ENCODE data around the gene ADAD2.

ADAD2 gene

DNA sequence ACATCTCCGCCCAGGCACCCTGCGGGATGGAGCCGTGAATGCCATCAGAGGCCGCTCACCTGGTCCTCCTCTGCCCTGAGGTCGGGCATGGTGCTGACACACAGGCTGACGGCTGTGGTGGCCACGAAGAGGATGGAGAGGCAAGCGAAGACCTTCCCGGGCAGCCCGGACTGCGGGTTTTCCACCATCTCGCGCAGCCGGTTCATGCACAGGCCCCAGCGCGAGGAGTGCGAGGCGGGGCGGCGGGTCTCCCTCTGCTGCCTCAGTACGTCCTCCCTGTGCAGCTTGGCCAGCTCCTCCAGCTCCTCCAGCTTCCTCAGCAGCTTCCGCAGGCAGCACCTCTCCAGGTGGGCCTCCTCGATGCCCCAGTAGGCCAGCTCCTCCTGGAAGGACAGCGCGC, 45.7 kb downstream of the ADAD2 start:
- no peak for DNase-seq (ENCODE audit: low read depth, low spot score)
- Histone ChIP-seq H3K27ac (ENCODE audit: low read length) (no peak overlapping the region), H3K9me3 (ENCODE audit: control insufficient read depth, insufficient read depth, low read length) (no peaks in the 10 kb centered on the region), H3K4me1 (ENCODE audit: control insufficient read depth, insufficient read depth, low read length) (0 out of 2 replicates have a peak, but pooled peaks cover 1% of the 10 kb centered on the region), H3K27me3 (ENCODE audit: control insufficient read depth, insufficient read depth, low read length) (no peaks in the 10 kb centered on the region; the same call in 1 of the 2 replicates), H3K4me3 (ENCODE audit: low read length) (no peak overlapping the region), H3K36me3 (ENCODE audit: control insufficient read depth, insufficient read depth, low read length) (no peaks in the 10 kb centered on the region)
- WGBS (ENCODE audit: insufficient coverage, insufficient read length) = no CpG with 5 or more reads among the region's 25 CpGs

DNA sequence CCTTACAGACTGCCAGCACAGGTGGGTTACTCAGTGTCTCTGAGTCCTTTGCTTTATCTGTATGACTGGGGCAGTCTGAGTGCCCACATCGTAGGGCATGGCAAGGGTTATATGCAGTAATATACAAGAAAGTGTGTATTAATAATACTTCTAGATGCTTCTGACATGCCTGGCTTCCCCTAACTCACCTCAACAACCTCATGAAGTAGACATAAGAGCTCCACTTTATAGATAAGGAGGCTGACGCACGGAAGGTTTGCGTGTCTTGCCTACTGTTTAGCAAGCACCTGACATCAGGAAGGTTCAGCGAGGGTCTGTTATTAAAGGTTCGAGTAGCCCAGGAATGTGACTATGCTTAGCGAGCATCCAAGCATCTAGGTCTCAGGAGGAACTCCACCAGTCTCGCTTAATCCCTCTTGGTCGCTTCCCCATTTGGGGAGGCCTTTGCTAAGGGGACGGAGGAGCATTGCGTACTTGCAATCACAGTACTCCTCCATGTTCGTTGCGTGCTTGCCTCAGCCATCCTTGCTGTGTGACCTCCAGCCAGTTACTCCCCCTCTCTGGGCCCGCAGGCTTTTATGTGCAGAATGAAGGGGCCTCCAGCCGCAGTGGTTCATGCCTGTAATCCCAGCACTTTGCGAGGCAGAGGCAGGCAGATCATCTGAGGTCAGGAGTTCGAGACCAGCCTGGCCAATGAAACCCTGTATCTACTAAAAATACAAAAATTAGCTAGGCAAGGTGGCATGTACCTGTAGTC, 47.2 kb downstream of the ADAD2 start:
- no peak for DNase-seq (ENCODE audit: low read depth, low spot score)
- no CpG with 5 or more reads among the region's 17 CpGs for WGBS (ENCODE audit: insufficient coverage, insufficient read length)
- H3K27me3 ChIP-seq (ENCODE audit: control insufficient read depth, insufficient read depth, low read length) = no peaks in the 10 kb centered on the region; the same call in 1 of the 2 replicates
- H3K9me3 ChIP-seq (ENCODE audit: control insufficient read depth, insufficient read depth, low read length) = no peaks in the 10 kb centered on the region
- H3K4me1 ChIP-seq (ENCODE audit: control insufficient read depth, insufficient read depth, low read length) = 0 out of 2 replicates have a peak, but pooled peaks cover 1% of the 10 kb centered on the region
- no peaks in the 10 kb centered on the region for H3K36me3 ChIP-seq (ENCODE audit: control insufficient read depth, insufficient read depth, low read length)
- no peak overlapping the region for H3K4me3 ChIP-seq (ENCODE audit: low read length)
- H3K27ac ChIP-seq (ENCODE audit: low read length) = no peak overlapping the region

DNA sequence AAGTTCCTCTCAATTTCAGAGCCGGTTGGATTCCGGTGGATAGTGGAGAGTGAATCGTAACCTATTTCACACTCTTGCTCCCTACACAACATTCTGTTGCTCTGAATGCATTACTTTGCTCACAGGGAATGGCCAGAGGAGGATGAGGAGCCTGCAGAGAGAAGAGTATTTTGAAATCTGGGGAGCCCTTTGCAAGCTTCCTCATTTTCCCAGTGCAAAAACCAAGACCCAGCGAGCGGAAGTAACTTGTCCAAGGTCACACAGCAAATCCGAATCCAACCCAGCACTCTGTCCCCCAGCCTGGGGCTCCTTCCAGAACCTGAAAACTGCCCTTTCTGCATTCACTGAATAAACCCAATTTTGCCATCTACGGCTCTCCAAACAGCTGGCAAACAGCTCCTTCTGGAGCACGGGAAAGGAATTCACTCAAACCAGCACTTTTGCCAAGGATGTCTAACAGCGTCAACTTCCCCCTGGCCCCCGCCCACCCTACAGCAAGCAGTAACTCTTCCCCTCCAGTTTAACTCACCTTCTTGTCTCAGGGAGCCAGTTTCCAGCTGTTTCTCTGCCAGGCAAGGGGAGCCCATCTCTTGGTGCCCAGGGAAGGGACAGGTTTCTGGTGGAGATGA, 48.3 kb downstream of the ADAD2 start:
- Histone ChIP-seq H3K9me3 (ENCODE audit: control insufficient read depth, insufficient read depth, low read length) (no peaks in the 10 kb centered on the region), H3K27me3 (ENCODE audit: control insufficient read depth, insufficient read depth, low read length) (no peaks in the 10 kb centered on the region; the same call in 1 of the 2 replicates), H3K36me3 (ENCODE audit: control insufficient read depth, insufficient read depth, low read length) (no peaks in the 10 kb centered on the region), H3K27ac (ENCODE audit: low read length) (no peak overlapping the region), H3K4me1 (ENCODE audit: control insufficient read depth, insufficient read depth, low read length) (0 out of 2 replicates have a peak, but pooled peaks cover 1% of the 10 kb centered on the region), H3K4me3 (ENCODE audit: low read length) (no peak overlapping the region)
- DNase-seq (ENCODE audit: low read depth, low spot score) = no peak
- no CpG with 5 or more reads among the region's 10 CpGs for WGBS (ENCODE audit: insufficient coverage, insufficient read length)

DNA sequence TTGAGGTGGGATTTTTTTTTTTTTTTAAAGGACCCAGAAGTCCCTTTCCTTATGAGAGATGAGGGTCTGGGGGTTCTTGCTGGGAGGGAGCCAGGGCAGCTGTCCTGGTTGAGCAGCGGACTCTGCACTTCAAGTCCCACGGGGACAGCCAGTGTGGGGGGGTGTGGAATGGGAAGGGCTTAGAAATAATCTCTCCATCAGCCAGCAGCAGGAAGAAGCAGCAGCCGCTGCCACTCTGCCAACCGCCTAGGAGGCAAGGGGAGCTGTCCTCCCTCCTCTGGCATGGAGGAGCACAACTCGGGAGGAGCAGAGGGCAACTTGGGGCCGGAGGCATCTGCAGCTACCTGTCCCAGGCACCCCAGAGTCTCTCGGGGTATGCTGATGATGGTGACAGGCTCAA, 49.0 kb downstream of the ADAD2 start, which contains the start of gene KCNG4:
Gene KCNG4 (minus strand): TSS at position 104 of the 400 bp plus-strand sequence. CDS start 2,527 bp downstream, outside the sequence.
- no peak for DNase-seq (ENCODE audit: low read depth, low spot score)
- Histone ChIP-seq H3K4me1 (ENCODE audit: control insufficient read depth, insufficient read depth, low read length) (0 out of 2 replicates have a peak, but pooled peaks cover 1% of the 10 kb centered on the region), H3K36me3 (ENCODE audit: control insufficient read depth, insufficient read depth, low read length) (no peaks in the 10 kb centered on the region), H3K4me3 (ENCODE audit: low read length) (no peak within 1 kb of the TSS), H3K27ac (ENCODE audit: low read length) (no peak within 1 kb of the TSS), H3K27me3 (ENCODE audit: control insufficient read depth, insufficient read depth, low read length) (no peaks in the 10 kb centered on the region; the same call in 1 of the 2 replicates), H3K9me3 (ENCODE audit: control insufficient read depth, insufficient read depth, low read length) (no peaks in the 10 kb centered on the region)
- WGBS (ENCODE audit: insufficient coverage, insufficient read length) = no CpG with 5 or more reads among the region's 7 CpGs

DNA sequence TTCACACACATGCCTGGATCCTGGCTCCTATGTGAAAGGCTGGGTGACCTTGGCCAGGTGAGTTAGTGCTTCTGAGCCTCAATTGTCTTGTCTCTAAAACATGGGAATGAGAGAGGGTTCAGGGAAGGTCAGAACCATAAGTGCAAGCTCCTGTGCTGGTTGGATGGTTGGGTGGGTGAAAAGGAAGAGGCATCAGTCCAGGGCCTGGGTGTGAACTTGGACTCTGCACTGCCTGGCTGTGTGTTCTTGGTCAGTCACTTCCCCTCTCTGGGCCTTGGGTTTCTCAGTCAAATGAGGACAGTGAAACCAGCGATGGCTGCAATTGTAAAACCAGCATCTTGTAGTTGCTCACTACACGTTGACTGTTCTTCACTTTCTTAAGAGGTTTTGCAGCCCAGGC, 49.5 kb downstream of the ADAD2 start:
- WGBS (ENCODE audit: insufficient coverage, insufficient read length) = no CpG with 5 or more reads among the region's 2 CpGs

DNA sequence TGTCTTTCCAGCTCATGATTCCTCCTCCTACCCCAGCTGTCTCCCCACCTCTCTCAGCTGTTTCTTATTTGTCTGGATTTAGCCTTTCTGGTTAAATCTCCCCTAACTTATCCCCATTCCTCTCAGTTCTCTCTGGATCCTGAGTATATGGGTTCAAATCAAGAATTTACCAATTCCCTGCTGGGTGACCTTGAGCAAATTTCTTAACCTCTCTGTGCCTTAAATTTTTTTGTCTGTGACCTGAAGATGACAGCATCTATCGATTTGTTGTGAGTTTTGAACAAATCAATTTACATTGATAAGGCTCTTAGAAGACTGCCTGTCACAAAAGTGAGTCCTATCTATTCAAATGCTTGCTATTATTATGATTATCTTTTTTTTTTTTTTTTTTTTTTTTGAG, 50.8 kb downstream of the ADAD2 start:
- Histone ChIP-seq H3K36me3 (ENCODE audit: control insufficient read depth, insufficient read depth, low read length) (no peaks in the 10 kb centered on the region), H3K27me3 (ENCODE audit: control insufficient read depth, insufficient read depth, low read length) (no peaks in the 10 kb centered on the region), H3K4me3 (ENCODE audit: low read length) (no peak overlapping the region), H3K9me3 (ENCODE audit: control insufficient read depth, insufficient read depth, low read length) (no peaks in the 10 kb centered on the region), H3K27ac (ENCODE audit: low read length) (no peak overlapping the region), H3K4me1 (ENCODE audit: control insufficient read depth, insufficient read depth, low read length) (0 out of 2 replicates have a peak, but pooled peaks cover 1% of the 10 kb centered on the region)
- WGBS (ENCODE audit: insufficient coverage, insufficient read length) = no CpG with 5 or more reads among the region's 1 CpG
- DNase-seq (ENCODE audit: low read depth, low spot score) = no peak

More for the DNA sequence above, 49.5 kb downstream of the ADAD2 start:
- H3K27ac ChIP-seq (ENCODE audit: low read length) = no peak overlapping the region
- no peaks in the 10 kb centered on the region for H3K9me3 ChIP-seq (ENCODE audit: control insufficient read depth, insufficient read depth, low read length)
- no peaks in the 10 kb centered on the region for H3K36me3 ChIP-seq (ENCODE audit: control insufficient read depth, insufficient read depth, low read length)
- H3K4me1 ChIP-seq (ENCODE audit: control insufficient read depth, insufficient read depth, low read length) = 0 out of 2 replicates have a peak, but pooled peaks cover 1% of the 10 kb centered on the region
- DNase-seq (ENCODE audit: low read depth, low spot score) = no peak
- no peaks in the 10 kb centered on the region; the same call in 1 of the 2 replicates for H3K27me3 ChIP-seq (ENCODE audit: control insufficient read depth, insufficient read depth, low read length)
- no peak overlapping the region for H3K4me3 ChIP-seq (ENCODE audit: low read length)

DNA sequence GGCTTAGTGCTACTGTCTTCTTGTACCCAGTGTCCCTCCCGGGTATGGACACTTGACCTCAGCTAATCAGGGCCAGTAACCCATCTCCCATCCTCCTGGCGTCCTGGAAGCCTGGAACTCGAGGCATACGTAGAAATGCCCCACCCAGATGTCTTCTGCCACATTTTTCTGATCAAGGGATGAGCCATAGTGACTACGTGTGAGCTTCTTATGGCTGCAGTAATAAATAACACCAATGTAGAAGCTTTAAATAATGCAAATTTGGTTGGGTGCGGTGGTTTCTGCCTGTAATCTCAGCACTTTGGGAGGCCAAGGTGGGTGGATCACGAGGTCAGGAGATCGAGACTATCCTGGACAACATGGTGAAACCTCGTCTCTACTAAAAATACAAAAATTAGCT, 51.9 kb downstream of the ADAD2 start:
- H3K36me3 ChIP-seq (ENCODE audit: control insufficient read depth, insufficient read depth, low read length) = no peaks in the 10 kb centered on the region
- WGBS (ENCODE audit: insufficient coverage, insufficient read length) = no CpG with 5 or more reads among the region's 9 CpGs
- no peak overlapping the region for H3K4me3 ChIP-seq (ENCODE audit: low read length)
- no peaks in the 10 kb centered on the region for H3K9me3 ChIP-seq (ENCODE audit: control insufficient read depth, insufficient read depth, low read length)
- no peak overlapping the region for H3K27ac ChIP-seq (ENCODE audit: low read length)
- 0 out of 2 replicates have a peak, but pooled peaks cover 1% of the 10 kb centered on the region for H3K4me1 ChIP-seq (ENCODE audit: control insufficient read depth, insufficient read depth, low read length)
- H3K27me3 ChIP-seq (ENCODE audit: control insufficient read depth, insufficient read depth, low read length) = no peaks in the 10 kb centered on the region
- no peak for DNase-seq (ENCODE audit: low read depth, low spot score)

DNA sequence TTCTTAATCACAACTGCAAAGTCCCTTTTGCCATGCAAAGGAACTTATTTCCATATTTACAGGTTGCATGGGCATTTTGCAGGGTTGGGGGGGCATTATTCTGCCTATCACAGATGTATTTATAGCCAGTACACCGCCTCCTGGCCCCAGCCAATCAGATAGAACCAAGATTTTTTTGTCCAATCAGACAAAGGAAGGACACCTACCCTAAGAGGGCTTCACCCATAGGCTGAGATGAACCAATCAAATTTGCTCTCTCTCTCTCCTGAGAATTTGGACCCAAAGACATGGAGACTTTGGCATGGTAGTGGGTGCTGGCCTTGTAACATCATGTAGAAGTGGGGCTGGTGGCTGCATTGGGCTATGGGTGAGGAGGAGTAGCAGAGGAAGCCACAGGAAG, 52.8 kb downstream of the ADAD2 start:
- Histone ChIP-seq H3K9me3 (ENCODE audit: control insufficient read depth, insufficient read depth, low read length) (no peaks in the 10 kb centered on the region), H3K4me3 (ENCODE audit: low read length) (no peak overlapping the region), H3K27me3 (ENCODE audit: control insufficient read depth, insufficient read depth, low read length) (no peaks in the 10 kb centered on the region), H3K27ac (ENCODE audit: low read length) (no peak overlapping the region), H3K4me1 (ENCODE audit: control insufficient read depth, insufficient read depth, low read length) (0 out of 2 replicates have a peak, but pooled peaks cover 1% of the 10 kb centered on the region), H3K36me3 (ENCODE audit: control insufficient read depth, insufficient read depth, low read length) (no peaks in the 10 kb centered on the region)
- DNase-seq (ENCODE audit: low read depth, low spot score) = no peak
- no CpG with 5 or more reads among the region's 1 CpG for WGBS (ENCODE audit: insufficient coverage, insufficient read length)

DNA sequence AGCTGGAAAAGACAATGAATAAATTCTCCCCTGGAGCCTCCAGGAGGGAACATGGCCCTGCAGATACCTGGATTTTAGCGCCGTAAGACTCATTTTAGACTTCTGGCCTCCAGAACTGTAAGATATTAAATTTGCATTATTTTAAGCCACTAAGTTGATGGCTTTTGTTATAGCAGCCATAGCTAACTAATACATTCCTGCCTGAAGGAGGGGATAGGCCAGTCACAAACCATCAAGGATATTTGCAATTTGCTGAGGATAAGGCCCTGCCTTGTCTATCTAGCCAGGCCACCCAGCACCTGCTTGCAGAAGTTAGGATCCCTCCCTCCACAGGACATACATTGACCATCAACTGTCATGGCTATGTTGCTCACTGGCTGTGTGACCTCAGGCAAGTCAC, 53.8 kb downstream of the ADAD2 start:
- no peaks in the 10 kb centered on the region for H3K36me3 ChIP-seq (ENCODE audit: control insufficient read depth, insufficient read depth, low read length)
- no peaks in the 10 kb centered on the region for H3K27me3 ChIP-seq (ENCODE audit: control insufficient read depth, insufficient read depth, low read length)
- no peak overlapping the region for H3K4me3 ChIP-seq (ENCODE audit: low read length)
- WGBS (ENCODE audit: insufficient coverage, insufficient read length) = no CpG with 5 or more reads among the region's 2 CpGs
- DNase-seq (ENCODE audit: low read depth, low spot score) = no peak
- H3K4me1 ChIP-seq (ENCODE audit: control insufficient read depth, insufficient read depth, low read length) = 0 out of 2 replicates have a peak, but pooled peaks cover 1% of the 10 kb centered on the region
- H3K9me3 ChIP-seq (ENCODE audit: control insufficient read depth, insufficient read depth, low read length) = no peaks in the 10 kb centered on the region
- no peak overlapping the region for H3K27ac ChIP-seq (ENCODE audit: low read length)

DNA sequence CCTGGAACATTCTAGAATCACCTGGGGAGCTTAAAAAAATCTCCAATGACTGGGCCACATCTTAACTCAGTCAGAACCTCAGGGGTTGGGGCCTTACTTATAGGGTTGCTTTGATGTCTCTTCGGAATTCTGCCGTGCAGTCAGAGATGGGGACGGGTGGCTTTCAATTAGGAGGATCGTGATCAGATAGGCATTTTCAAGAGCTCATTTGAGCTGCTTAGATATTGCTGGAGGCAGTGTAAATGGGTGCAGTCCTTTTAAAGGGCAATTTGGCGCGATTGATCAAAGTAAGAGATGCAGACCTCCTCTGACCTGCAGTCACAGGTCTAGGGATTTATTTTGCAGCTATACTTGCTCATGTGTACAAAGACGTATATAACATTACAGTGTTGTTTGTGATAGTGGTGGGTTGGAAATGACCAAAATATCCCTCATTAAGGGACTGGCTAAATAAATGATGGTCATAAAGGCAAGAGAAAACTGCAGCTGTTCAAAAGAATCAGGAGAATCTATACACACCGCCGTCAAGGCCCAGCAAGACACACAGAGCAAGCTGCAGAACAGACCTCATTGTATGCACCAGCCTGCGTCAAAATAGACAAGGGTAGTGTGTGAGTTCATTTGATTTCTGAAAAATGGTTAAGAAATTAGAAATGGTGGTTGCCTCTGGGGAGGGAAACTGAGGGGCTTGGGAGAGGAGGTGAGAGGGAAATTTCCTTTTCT, 55.2 kb downstream of the ADAD2 start:
- H3K36me3 ChIP-seq (ENCODE audit: control insufficient read depth, insufficient read depth, low read length) = no peaks in the 10 kb centered on the region
- H3K27me3 ChIP-seq (ENCODE audit: control insufficient read depth, insufficient read depth, low read length) = no peaks in the 10 kb centered on the region
- H3K4me3 ChIP-seq (ENCODE audit: low read length) = no peak overlapping the region
- no peak overlapping the region for H3K27ac ChIP-seq (ENCODE audit: low read length)
- no CpG with 5 or more reads among the region's 10 CpGs for WGBS (ENCODE audit: insufficient coverage, insufficient read length)
- no peak for DNase-seq (ENCODE audit: low read depth, low spot score)
- no peaks in the 10 kb centered on the region for H3K4me1 ChIP-seq (ENCODE audit: control insufficient read depth, insufficient read depth, low read length)
- no peaks in the 10 kb centered on the region for H3K9me3 ChIP-seq (ENCODE audit: control insufficient read depth, insufficient read depth, low read length)

All from iPS DF 6.9 (cell line).